GM23338 (cell line): ENCODE measurements around the gene TBRG4. TPM values are rescaled to one million over a fixed set of nuclear protein-coding genes. Genes with fewer than 3 reads are reported as not detected.

ENCODE experiments used
- ATAC-seq: fragments of 200-7000 bp; cut with Tn5 transposase; 3 replicates; pipeline ENCODE4 v1.9.1; 2020
- DNase-seq: peaks from one replicate; pipeline ENCODE4 v3.0.0-alpha.2; 2015; ENCODE audit warnings: low spot score
- H2AFZ ChIP-seq: fragments of 200-600 bp; sonication (generic); 2 replicates; pipeline ENCODE4 v1.8.0; 2016; ENCODE audit warnings: antibody characterized with exemption, mild to moderate bottlenecking, moderate library complexity
- H3F3A ChIP-seq: fragments of 200-600 bp; sonication (generic); replicated peaks from 2 replicates; pipeline ENCODE4 v1.8.0; 2017; ENCODE audit warnings: antibody characterized with exemption, mixed run types, low read depth
- H3K27ac ChIP-seq: fragments of 200-600 bp; sonication (generic); 2 replicates; pipeline ENCODE4 v1.6.1; 2016; ENCODE audit warnings: low read depth
- H3K27me3 ChIP-seq: fragments of 200-600 bp; sonication (generic); 2 replicates; pipeline ENCODE4 v1.8.0; 2016; ENCODE audit warnings: mild to moderate bottlenecking, mixed run types, moderate library complexity; ENCODE audit not compliant: insufficient read depth
- H3K36me3 ChIP-seq: fragments of 200-600 bp; sonication (generic); 2 replicates; pipeline ENCODE4 v1.8.0; 2016; ENCODE audit warnings: mild to moderate bottlenecking; ENCODE audit not compliant: insufficient read depth
- H3K4me1 ChIP-seq: fragments of 200-600 bp; sonication (generic); 2 replicates; pipeline ENCODE4 v1.8.0; 2016; ENCODE audit warnings: mild to moderate bottlenecking, moderate library complexity; ENCODE audit not compliant: insufficient read depth
- H3K4me2 ChIP-seq: fragments of 200-600 bp; sonication (generic); 2 replicates; pipeline ENCODE4 v1.7.1; 2017; ENCODE audit warnings: mixed run types
- H3K4me3 ChIP-seq: fragments of 200-600 bp; sonication (generic); 2 replicates; pipeline ENCODE4 v1.6.1; 2016; ENCODE audit warnings: mixed run types
- H3K79me2 ChIP-seq: fragments of 200-600 bp; sonication (generic); replicated peaks from 2 replicates; pipeline ENCODE4 v1.8.0; 2017; ENCODE audit warnings: mild to moderate bottlenecking; ENCODE audit not compliant: insufficient read depth
- H3K9me2 ChIP-seq: fragments of 200-600 bp; sonication (generic); 2 replicates; pipeline ENCODE4 v1.8.0; 2017; ENCODE audit not compliant: insufficient read depth
- H4K20me1 ChIP-seq: fragments of 200-600 bp; sonication (generic); replicated peaks from 2 replicates; pipeline ENCODE4 v1.8.0; 2017; ENCODE audit warnings: mild to moderate bottlenecking; ENCODE audit not compliant: insufficient read depth
- H3K27ac Mint-ChIP-seq: 2 replicates; pipeline ENCODE4 v1.8.0; 2020; ENCODE audit warnings: inconsistent platforms, mild to moderate bottlenecking, moderate library complexity, mixed read lengths
- H3K27me3 Mint-ChIP-seq: 3 replicates; pipeline ENCODE4 v1.8.0; 2022; ENCODE audit warnings: low read depth, mild to moderate bottlenecking, moderate library complexity, mixed read lengths, inconsistent platforms; ENCODE audit not compliant: insufficient read depth, poor library complexity
- H3K36me3 Mint-ChIP-seq: 3 replicates; pipeline ENCODE4 v1.8.0; 2021; ENCODE audit warnings: low read depth, mild to moderate bottlenecking, inconsistent platforms, moderate library complexity, mixed read lengths
- H3K4me1 Mint-ChIP-seq: 3 replicates; pipeline ENCODE4 v1.8.0; 2020; ENCODE audit warnings: mild to moderate bottlenecking, inconsistent platforms, mixed read lengths
- H3K4me3 Mint-ChIP-seq: 3 replicates; pipeline ENCODE4 v1.8.0; 2021; ENCODE audit warnings: moderate library complexity, mild to moderate bottlenecking, inconsistent platforms, mixed read lengths
- H3K9me3 Mint-ChIP-seq: 3 replicates; pipeline ENCODE4 v1.8.0; 2020; ENCODE audit warnings: moderate library complexity, mild to moderate bottlenecking, inconsistent platforms, mixed read lengths
- CREB1 ChIP-seq: fragments of 250-450 bp; sonication (Bioruptor Pico); IDR thresholded peaks from 2 replicates; pipeline ENCODE4 v1.5.0; 2020; ENCODE audit warnings: low read depth, mild to moderate bottlenecking, moderate library complexity
- EZH2 ChIP-seq: fragments of 200-600 bp; sonication (generic); IDR thresholded peaks from one replicate; pipeline ENCODE4 v1.8.0; 2017; ENCODE audit warnings: antibody characterized with exemption, mild to moderate bottlenecking, low read depth; ENCODE audit not compliant: unreplicated experiment
- EZH2phosphoT487 ChIP-seq: fragments of 200-600 bp; sonication (generic); IDR thresholded peaks from one replicate; pipeline ENCODE4 v1.8.1; 2018; ENCODE audit warnings: antibody characterized with exemption; ENCODE audit not compliant: unreplicated experiment
- JUNB ChIP-seq: IDR thresholded peaks from one replicate; pipeline ENCODE4 v1.6.1; 2016; ENCODE audit warnings: antibody characterized with exemption; ENCODE audit not compliant: unreplicated experiment
- NANOG ChIP-seq: IDR thresholded peaks from 2 replicates; pipeline ENCODE4 v1.6.1; 2016; ENCODE audit warnings: antibody characterized with exemption, borderline replicate concordance
- POLR2AphosphoS5 ChIP-seq: IDR thresholded peaks from 2 replicates; pipeline ENCODE4 v1.6.1; 2016; ENCODE audit warnings: antibody characterized with exemption, low read depth
- STAT1 ChIP-seq: IDR thresholded peaks from one replicate; pipeline ENCODE4 v1.6.1; 2016; ENCODE audit warnings: antibody characterized with exemption; ENCODE audit not compliant: unreplicated experiment
- ZNF114 ChIP-seq: fragments of 250-450 bp; sonication (Bioruptor Pico); IDR thresholded peaks from 2 replicates; pipeline ENCODE4 v1.5.0; 2020; ENCODE audit warnings: mild to moderate bottlenecking, moderate library complexity
- ZNF331 ChIP-seq: fragments of 250-450 bp; sonication (Bioruptor Pico); IDR thresholded peaks from 2 replicates; pipeline ENCODE4 v1.5.0; 2020; ENCODE audit warnings: low read depth, mild to moderate bottlenecking, moderate library complexity
- polyA plus RNA-seq: library from polyadenylated mRNA; unstranded; fragments of >200 nt; fragmentation: Nextera tagmentation; extraction: Ambion mirVana; gene quantifications from 2 replicates; pipeline ENCODE4 v1.2.1, GENCODE V29; 2016
- total RNA-seq: library from RNA; depleted of rRNA; stranded (reverse); fragments of >200 nt; shearing (Covaris generic); gene quantifications from 2 replicates; pipeline ENCODE4 v1.2.3, GENCODE V29; 2014
- TF ChIP-seq, protein P1 (sequence below), 2 experiments: fragments of 200-600 bp in 1 of 2; sonication (generic) in 1 of 2; conservative IDR thresholded peaks; 2 replicates each; pipeline versions ENCODE4 v1.5.1 to v1.6.1; 2016 to 2017; ENCODE audit warnings: antibody characterized with exemption in 2 of 2, low read depth in 2 of 2, mild to moderate bottlenecking in 2 of 2, moderate library complexity in 1 of 2
- TF ChIP-seq, protein P2 (sequence below): IDR thresholded peaks from 2 replicates; pipeline ENCODE4 v1.6.1; 2016; ENCODE audit warnings: antibody characterized with exemption
- TF ChIP-seq, protein P3 (sequence below): IDR thresholded peaks from one replicate; pipeline ENCODE4 v1.6.1; 2018; ENCODE audit warnings: antibody characterized with exemption; ENCODE audit not compliant: unreplicated experiment
- TF ChIP-seq, protein P4 (sequence below): fragments of 250-450 bp; sonication (Bioruptor Pico); IDR thresholded peaks from 2 replicates; pipeline ENCODE4 v1.5.0; 2020; ENCODE audit warnings: mild to moderate bottlenecking, moderate library complexity

TBRG4 gene
- total and polyA plus RNA-seq, 2 experiments from 2014 or later: 72.5 to 162 TPM

DNA sequence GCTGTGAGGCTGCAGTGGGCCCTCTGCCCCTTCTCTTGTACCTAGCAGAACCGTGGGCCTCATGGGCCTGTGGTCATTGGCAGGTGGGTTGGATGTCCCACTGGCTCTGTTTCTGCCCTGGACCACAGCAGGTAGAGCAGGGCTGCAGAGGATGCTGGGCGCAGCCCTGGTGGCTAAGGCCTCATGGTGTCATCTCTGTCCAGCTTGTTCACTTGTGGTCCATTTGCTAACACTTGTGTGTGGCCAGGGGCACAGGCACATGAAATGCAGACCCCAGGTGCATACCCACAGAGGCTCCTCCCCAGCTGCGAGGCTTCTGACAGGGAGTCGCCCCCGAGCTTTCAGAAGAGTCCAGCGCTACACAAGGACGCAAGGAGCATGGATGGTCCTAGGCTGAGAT, 22.4 kb upstream of the TBRG4 start:
- Mint-ChIP-seq H3K36me3 (no peaks in the 10 kb centered on the region), H3K9me3 (no peaks in the 10 kb centered on the region), H3K4me3 (no peak overlapping the region), H3K27me3 (peaks cover 6% of the 10 kb centered on the region), H3K27ac (no peak overlapping the region), H3K4me1 (peaks cover 11% of the 10 kb centered on the region; the same call in 2 of the 3 replicates)
- TF ChIP-seq, protein P1, sequence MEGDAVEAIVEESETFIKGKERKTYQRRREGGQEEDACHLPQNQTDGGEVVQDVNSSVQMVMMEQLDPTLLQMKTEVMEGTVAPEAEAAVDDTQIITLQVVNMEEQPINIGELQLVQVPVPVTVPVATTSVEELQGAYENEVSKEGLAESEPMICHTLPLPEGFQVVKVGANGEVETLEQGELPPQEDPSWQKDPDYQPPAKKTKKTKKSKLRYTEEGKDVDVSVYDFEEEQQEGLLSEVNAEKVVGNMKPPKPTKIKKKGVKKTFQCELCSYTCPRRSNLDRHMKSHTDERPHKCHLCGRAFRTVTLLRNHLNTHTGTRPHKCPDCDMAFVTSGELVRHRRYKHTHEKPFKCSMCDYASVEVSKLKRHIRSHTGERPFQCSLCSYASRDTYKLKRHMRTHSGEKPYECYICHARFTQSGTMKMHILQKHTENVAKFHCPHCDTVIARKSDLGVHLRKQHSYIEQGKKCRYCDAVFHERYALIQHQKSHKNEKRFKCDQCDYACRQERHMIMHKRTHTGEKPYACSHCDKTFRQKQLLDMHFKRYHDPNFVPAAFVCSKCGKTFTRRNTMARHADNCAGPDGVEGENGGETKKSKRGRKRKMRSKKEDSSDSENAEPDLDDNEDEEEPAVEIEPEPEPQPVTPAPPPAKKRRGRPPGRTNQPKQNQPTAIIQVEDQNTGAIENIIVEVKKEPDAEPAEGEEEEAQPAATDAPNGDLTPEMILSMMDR (conservative IDR thresholded peaks at IDR 0.05; ENCODE audit: low read depth in 2 of 2): no peak
- TF ChIP-seq, protein P2, sequence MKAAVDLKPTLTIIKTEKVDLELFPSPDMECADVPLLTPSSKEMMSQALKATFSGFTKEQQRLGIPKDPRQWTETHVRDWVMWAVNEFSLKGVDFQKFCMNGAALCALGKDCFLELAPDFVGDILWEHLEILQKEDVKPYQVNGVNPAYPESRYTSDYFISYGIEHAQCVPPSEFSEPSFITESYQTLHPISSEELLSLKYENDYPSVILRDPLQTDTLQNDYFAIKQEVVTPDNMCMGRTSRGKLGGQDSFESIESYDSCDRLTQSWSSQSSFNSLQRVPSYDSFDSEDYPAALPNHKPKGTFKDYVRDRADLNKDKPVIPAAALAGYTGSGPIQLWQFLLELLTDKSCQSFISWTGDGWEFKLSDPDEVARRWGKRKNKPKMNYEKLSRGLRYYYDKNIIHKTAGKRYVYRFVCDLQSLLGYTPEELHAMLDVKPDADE: no peak
- TF ChIP-seq, protein P3, sequence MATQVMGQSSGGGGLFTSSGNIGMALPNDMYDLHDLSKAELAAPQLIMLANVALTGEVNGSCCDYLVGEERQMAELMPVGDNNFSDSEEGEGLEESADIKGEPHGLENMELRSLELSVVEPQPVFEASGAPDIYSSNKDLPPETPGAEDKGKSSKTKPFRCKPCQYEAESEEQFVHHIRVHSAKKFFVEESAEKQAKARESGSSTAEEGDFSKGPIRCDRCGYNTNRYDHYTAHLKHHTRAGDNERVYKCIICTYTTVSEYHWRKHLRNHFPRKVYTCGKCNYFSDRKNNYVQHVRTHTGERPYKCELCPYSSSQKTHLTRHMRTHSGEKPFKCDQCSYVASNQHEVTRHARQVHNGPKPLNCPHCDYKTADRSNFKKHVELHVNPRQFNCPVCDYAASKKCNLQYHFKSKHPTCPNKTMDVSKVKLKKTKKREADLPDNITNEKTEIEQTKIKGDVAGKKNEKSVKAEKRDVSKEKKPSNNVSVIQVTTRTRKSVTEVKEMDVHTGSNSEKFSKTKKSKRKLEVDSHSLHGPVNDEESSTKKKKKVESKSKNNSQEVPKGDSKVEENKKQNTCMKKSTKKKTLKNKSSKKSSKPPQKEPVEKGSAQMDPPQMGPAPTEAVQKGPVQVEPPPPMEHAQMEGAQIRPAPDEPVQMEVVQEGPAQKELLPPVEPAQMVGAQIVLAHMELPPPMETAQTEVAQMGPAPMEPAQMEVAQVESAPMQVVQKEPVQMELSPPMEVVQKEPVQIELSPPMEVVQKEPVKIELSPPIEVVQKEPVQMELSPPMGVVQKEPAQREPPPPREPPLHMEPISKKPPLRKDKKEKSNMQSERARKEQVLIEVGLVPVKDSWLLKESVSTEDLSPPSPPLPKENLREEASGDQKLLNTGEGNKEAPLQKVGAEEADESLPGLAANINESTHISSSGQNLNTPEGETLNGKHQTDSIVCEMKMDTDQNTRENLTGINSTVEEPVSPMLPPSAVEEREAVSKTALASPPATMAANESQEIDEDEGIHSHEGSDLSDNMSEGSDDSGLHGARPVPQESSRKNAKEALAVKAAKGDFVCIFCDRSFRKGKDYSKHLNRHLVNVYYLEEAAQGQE: no peak
- no peak for TF ChIP-seq ZNF331 (CRISPR knock-in tag)
- no peak for TF ChIP-seq STAT1
- TF ChIP-seq, protein P4, sequence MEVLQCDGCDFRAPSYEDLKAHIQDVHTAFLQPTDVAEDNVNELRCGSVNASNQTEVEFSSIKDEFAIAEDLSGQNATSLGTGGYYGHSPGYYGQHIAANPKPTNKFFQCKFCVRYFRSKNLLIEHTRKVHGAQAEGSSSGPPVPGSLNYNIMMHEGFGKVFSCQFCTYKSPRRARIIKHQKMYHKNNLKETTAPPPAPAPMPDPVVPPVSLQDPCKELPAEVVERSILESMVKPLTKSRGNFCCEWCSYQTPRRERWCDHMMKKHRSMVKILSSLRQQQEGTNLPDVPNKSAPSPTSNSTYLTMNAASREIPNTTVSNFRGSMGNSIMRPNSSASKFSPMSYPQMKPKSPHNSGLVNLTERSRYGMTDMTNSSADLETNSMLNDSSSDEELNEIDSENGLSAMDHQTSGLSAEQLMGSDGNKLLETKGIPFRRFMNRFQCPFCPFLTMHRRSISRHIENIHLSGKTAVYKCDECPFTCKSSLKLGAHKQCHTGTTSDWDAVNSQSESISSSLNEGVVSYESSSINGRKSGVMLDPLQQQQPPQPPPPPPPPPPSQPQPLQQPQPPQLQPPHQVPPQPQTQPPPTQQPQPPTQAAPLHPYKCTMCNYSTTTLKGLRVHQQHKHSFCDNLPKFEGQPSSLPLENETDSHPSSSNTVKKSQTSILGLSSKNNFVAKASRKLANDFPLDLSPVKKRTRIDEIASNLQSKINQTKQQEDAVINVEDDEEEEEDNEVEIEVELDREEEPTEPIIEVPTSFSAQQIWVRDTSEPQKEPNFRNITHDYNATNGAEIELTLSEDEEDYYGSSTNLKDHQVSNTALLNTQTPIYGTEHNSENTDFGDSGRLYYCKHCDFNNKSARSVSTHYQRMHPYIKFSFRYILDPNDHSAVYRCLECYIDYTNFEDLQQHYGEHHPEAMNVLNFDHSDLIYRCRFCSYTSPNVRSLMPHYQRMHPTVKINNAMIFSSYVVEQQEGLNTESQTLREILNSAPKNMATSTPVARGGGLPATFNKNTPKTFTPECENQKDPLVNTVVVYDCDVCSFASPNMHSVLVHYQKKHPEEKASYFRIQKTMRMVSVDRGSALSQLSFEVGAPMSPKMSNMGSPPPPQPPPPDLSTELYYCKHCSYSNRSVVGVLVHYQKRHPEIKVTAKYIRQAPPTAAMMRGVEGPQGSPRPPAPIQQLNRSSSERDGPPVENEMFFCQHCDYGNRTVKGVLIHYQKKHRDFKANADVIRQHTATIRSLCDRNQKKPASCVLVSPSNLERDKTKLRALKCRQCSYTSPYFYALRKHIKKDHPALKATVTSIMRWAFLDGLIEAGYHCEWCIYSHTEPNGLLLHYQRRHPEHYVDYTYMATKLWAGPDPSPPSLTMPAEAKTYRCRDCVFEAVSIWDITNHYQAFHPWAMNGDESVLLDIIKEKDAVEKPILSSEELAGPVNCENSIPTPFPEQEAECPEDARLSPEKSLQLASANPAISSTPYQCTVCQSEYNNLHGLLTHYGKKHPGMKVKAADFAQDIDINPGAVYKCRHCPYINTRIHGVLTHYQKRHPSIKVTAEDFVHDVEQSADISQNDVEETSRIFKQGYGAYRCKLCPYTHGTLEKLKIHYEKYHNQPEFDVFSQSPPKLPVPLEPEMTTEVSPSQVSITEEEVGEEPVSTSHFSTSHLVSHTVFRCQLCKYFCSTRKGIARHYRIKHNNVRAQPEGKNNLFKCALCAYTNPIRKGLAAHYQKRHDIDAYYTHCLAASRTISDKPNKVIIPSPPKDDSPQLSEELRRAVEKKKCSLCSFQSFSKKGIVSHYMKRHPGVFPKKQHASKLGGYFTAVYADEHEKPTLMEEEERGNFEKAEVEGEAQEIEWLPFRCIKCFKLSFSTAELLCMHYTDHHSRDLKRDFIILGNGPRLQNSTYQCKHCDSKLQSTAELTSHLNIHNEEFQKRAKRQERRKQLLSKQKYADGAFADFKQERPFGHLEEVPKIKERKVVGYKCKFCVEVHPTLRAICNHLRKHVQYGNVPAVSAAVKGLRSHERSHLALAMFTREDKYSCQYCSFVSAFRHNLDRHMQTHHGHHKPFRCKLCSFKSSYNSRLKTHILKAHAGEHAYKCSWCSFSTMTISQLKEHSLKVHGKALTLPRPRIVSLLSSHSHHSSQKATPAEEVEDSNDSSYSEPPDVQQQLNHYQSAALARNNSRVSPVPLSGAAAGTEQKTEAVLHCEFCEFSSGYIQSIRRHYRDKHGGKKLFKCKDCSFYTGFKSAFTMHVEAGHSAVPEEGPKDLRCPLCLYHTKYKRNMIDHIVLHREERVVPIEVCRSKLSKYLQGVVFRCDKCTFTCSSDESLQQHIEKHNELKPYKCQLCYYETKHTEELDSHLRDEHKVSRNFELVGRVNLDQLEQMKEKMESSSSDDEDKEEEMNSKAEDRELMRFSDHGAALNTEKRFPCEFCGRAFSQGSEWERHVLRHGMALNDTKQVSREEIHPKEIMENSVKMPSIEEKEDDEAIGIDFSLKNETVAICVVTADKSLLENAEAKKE (CRISPR knock-in tag): no peak
- TF ChIP-seq ZNF114 (CRISPR knock-in tag): no peak
- no peak for TF ChIP-seq POLR2AphosphoS5
- no peak for TF ChIP-seq CREB1 (CRISPR knock-in tag)
- TF ChIP-seq NANOG: no peak
- TF ChIP-seq EZH2: no peak
- no peak for TF ChIP-seq JUNB
- no peak for TF ChIP-seq EZH2phosphoT487
- DNase-seq (no peak), ATAC-seq (no peak)
- Histone ChIP-seq H3K79me2 (no peaks in the 10 kb centered on the region), H3K27ac (no peak overlapping the region), H3K4me1 (no peaks in the 10 kb centered on the region), H3K36me3 (no peaks in the 10 kb centered on the region), H4K20me1 (no peaks in the 10 kb centered on the region), H3K4me2 (no peak overlapping the region), H3K27me3 (no peaks in the 10 kb centered on the region), H3K4me3 (no peak overlapping the region), H3K9me2 (no peaks in the 10 kb centered on the region), H2AFZ (no peak overlapping the region), H3F3A (no peaks in the 10 kb centered on the region; the same call in 1 of the 2 replicates)
